Measurements from ENCODE around the gene SCNN1G.
A peak's percentile ranks its signal among the peaks of the same experiment; 100 is the strongest.

SCNN1G gene

GRCh38 chr16:23155445-23156049 lies 27.0 kb upstream of the SCNN1G start:
- DNase-seq, result no peak

DNA sequence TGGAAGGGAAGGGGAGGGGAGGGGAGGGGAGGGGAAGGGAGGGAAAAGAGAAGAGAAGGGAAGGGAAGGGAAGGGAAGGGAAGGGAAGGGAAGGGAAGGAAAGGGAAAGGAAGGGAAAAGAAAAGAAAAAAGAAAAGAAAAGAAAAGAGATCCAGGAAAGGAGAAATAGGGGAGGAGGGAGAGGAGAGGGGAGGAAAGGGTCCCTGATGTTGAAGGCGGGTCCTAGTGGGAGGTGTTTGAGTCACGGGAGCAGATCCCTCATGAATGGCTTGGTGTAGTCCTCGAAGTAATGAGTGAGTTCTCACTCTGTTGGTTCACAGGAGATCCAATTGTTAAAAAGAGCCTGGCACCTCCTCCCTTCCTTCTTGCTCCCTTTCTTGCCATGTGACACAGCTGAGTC lies 26.4 kb upstream of the SCNN1G start:
- no peak for DNase-seq

DNA sequence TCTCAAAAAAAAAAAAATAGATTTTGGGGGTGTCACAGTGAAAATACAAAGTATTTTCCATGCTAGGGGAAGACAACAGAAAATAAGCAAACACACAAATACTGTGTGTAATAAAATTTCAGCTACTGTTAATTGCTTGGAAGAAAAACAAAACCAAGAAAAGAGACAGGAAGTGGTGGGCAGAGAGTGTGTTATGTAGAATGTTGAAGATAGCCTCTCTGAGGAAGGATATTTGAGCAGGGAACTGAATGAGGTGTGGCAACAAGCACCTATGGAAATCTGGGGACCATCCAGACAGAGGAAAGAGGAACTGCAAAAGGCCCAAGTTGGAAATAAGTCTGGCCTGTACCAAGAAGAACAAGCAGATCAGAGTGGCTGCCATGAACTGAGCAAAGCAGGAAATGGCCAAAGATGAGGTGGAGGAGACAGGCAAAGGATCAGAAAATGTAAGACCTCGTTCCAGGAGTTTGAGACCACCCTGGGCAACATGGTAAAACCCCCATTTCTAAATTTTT lies 25.5 kb upstream of the SCNN1G start:
- DNase-seq, result peak in 1 of 6 experiments; percentile 2

GRCh38 chr16:23158114-23158513 lies 24.4 kb upstream of the SCNN1G start:
- DNase-seq, result no peak

- DNase-seq, result no peak
Observed at GRCh38 chr16:23160082-23160481, 22.5 kb upstream of the SCNN1G start.

DNA sequence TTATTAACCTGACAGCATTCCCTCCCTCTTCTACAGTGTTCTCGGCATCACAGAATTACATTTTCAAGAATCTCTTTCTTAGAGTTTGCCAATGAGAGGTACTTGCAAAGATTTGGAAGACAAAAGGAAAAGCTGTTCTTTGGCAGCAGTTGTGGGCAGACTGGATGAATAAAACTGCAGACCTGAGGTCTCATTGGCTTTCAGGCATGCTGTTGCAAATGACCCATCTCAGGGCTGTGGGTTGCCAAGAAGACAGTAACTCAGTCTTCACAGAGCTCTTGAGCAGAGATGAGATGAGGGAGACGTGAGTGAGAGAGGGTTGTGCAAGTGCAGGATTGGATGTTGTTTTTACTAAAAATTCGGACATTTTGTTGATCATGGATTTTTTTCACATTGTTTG lies 22.0 kb upstream of the SCNN1G start:
- no peak for DNase-seq

- DNase-seq, result no peak
Observed at GRCh38 chr16:23163921-23164320, 18.6 kb upstream of the SCNN1G start.

DNA sequence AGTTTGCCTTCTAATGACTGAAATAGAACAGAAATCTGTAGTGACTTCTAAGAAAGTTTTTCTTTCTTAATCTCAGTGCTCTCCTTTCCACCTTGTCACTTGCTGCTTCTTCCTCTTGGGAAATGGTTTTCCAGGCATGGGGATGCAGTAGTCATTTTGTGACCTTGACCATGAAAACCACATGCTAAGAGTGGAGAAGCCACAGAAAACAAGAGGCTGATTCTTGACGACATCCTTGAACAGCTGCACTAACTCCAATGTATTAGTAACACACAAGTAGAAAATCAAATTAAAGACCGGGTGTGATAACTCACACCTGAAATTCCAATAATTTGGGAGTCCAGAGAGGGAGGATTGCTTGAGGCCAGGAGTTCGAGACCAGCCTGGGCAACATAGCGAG lies 17.8 kb upstream of the SCNN1G start:
- DNase-seq, result no peak

GRCh38 chr16:23172583-23172982 lies 10.0 kb upstream of the SCNN1G start:
- no peak for DNase-seq

DNA sequence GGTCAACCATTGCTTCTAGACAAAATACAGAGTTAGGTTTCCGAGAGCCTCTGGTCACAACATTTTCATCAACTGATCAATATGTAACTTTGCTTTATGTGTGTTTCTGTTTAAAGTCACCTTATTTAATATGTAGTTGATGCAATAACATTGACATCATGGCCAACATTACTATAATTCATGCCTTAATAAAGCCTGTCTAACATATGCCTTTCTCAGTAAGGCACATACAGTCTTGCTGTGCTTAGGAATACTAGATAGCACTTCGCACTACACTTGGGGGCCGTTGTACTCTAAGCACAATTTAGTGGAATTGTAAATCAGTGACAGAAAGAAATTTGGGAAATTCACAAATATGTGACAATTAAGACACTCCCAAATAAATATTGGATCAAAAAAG lies 9.6 kb upstream of the SCNN1G start:
- no peak for DNase-seq

- DNase-seq, result no peak
Observed at GRCh38 chr16:23174622-23175021, 7.9 kb upstream of the SCNN1G start.

- DNase-seq, result no peak
Observed at GRCh38 chr16:23175651-23176050, 6.9 kb upstream of the SCNN1G start.

- no peak for DNase-seq
Observed at GRCh38 chr16:23181506-23181905, 1.0 kb upstream of the SCNN1G start.

GRCh38 chr16:23182206-23182678 lies 303 bp upstream of the SCNN1G start:
- DNase-seq, result peak; percentile 44 to 65 (median 56)

GRCh38 chr16:23183543-23183862 lies 958 bp downstream of the SCNN1G start:
- no peak for DNase-seq

GRCh38 chr16:23185656-23186055 lies 3.1 kb downstream of the SCNN1G start:
- no peak for DNase-seq

GRCh38 chr16:23186171-23186570 lies 3.6 kb downstream of the SCNN1G start:
- no peak for DNase-seq

GRCh38 chr16:23187341-23187740 lies 4.8 kb downstream of the SCNN1G start:
- no peak for DNase-seq

DNA sequence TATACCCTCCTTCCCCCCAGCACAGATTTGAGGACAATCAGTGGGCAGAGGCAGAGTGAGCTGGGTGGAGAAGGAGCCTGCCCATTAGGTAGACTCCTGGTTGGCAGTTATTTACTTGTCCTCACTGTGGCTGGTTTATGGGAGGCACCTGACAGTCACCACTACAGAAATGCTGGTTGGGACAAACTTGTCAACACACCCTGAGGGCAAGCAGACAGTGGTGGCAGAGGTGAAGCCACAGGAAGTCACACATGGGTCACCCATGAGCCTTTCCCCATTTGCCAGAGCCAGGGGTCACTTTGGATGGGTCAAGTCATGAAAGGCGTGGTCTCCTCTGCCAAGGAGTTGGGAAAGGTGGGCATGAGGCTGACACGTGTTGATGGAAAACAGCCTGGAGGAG lies 6.4 kb downstream of the SCNN1G start:
- no peak for DNase-seq

DNA sequence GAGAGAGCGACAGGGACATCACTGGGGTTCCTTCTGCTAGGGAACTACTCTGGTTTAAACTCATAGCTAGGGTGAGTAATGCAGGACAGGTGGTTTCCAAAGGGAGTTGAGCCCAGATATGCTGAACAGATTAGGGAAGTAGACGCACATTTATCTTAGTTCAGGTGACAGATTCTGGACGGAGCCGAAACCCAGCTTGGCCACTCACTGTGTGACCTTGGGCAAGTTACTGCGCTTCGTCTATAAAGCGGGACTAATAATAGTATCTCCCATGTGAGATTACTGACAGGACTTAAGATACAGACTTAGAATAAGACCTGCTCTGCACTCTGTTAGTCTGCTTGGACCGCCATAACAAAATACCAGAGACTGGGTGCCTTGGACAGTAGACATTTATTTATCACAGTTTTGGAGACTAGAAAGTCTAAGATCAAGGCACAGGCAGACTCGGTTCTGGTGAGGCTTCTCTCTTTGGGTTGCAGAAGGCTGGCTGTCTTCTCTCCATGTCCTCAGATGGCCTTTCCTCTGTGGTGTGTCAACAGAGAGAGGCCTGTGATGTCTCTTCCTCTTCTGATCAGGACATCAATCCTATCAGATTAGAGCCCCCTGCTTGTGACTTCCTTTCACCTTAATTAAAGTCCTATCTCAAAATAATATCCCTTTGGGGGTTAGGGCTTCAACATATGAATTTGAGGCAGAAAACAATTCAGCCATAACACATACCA lies 12.1 kb downstream of the SCNN1G start:
- no peak for DNase-seq

DNA sequence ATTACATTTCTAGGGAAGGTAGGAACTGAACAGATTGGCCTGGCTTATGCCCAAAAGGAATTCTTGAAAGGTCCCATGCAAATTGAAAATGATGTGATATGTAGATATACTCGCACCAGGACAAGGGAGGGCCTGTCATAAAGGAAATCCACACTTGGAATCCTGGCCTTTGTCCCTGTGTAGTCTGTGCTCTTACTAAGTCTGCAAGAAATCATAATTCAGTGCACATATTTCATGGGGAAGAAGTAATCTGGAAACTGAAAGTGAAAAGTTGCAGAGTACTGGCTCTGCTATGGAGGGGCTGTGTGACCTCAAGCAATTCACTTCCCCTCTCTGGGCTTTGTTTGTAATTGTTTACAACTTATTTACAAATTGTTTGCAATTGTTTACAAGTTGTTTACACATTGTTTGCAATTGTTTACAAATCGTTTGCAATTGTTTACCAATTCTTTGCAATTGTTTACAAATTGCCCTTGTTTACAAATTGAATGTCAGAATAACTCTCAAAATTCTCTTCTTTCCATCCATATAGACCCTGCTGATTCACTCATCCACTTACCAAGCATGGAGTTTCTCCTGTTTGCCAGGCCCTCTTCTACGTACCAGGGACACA lies 12.9 kb downstream of the SCNN1G start:
- DNase-seq, result no peak

GRCh38 chr16:23196539-23196938 lies 14.0 kb downstream of the SCNN1G start:
- no peak for DNase-seq

DNA sequence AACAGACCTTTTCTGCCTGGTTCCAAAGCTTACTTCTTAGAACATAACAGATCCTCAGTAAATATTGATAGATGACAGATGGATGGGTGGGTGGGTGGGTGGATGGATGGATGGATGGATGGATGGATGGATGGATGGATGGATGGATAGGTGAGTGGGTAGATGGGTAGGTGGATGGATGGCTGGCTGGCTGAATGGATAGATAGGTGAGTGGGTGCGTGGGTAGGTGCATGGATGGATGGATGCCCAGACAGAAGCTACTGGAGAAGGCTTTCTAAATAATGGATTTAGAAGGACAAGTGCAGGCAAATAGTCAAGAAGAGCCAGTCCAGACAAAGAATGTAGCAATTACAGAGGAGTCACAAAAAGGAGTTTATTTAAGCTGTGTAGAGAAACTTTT lies 19.6 kb downstream of the SCNN1G start:
- DNase-seq, result no peak

DNA sequence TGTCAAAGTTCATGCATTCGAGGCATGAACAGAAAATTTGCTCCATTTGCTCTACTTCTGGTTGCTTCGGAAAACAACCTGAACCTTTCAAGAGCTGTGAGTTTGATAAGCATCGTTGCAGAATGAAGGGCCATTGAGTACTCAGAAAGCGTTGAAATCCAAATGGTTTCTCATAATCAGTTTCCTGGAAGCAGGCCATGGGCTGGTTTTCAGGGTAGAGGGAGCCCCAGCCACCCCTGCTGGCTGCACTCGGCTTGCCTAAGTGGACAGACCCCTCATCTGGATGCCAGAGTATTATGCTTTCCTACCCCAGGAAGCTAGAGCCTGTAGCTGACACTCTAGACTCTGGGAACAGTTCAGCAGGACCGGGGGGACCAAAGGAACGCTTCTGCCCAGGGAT lies 24.4 kb downstream of the SCNN1G start:
- DNase-seq, result no peak

Measured in stimulated activated naive CD4-positive, alpha-beta T cell (primary cell).